OCI-LY7 (cell line): ENCODE data around the gene CAB39. TPM values are rescaled to one million over a fixed set of nuclear protein-coding genes. Genes with fewer than 3 reads are reported as not detected.

Experiments
- BruUV-seq: library from RNA; stranded (reverse); fragments of 400-500 nt; replicated peaks from 2 replicates; lab custom pipeline; 2021; lab: Mats Ljungman, UMichigan
- CTCF ChIA-PET: fragments of 300-600 bp; sonication (Branson Sonifier 250); formaldehyde crosslinking; loops from one replicate; lab custom pipeline; 2022; ENCODE audit warnings: antibody characterized with exemption; ENCODE audit not compliant: unreplicated experiment; lab: Charles Lee
- POLR2A ChIA-PET: fragments of 300-600 bp; sonication (Branson Sonifier 250); formaldehyde crosslinking; loops from one replicate; lab custom pipeline; 2022; ENCODE audit warnings: antibody characterized with exemption; lab: Charles Lee
- DNase-seq: peaks from one replicate; pipeline ENCODE4 v3.0.0-alpha.2; 2015; ENCODE audit warnings: low spot score
- H2AFZ ChIP-seq: fragments of 200-600 bp; sonication (generic), shearing (Covaris generic); 2 replicates; pipeline ENCODE4 v1.6.1; 2014; ENCODE audit warnings: mild to moderate bottlenecking, antibody characterized with exemption, low read length, moderate library complexity
- H3K27ac ChIP-seq: fragments of 200-600 bp; sonication (generic); 2 replicates; pipeline ENCODE4 v1.5.1; 2014; ENCODE audit warnings: mixed run types, low read depth, mild to moderate bottlenecking, moderate library complexity, low read length, inconsistent platforms; ENCODE audit not compliant: poor library complexity, severe bottlenecking
- H3K36me3 ChIP-seq: fragments of 200-600 bp; sonication (generic); 2 replicates; pipeline ENCODE4 v1.6.1; 2014; ENCODE audit warnings: mild to moderate bottlenecking, antibody characterized with exemption, low read length, moderate library complexity, mixed read lengths; ENCODE audit not compliant: insufficient read depth
- H3K4me1 ChIP-seq: fragments of 200-600 bp; sonication (generic); 2 replicates; pipeline ENCODE4 v1.5.1; 2014; ENCODE audit warnings: mild to moderate bottlenecking, low read length; ENCODE audit not compliant: insufficient read depth, poor library complexity, severe bottlenecking
- H3K4me2 ChIP-seq: fragments of 200-600 bp; sonication (generic); 2 replicates; pipeline ENCODE4 v1.6.1; 2014; ENCODE audit warnings: mild to moderate bottlenecking, low read length
- H3K4me3 ChIP-seq: fragments of 200-600 bp; sonication (generic); 2 replicates; pipeline ENCODE4 v1.5.1; 2014; ENCODE audit warnings: mild to moderate bottlenecking, low read depth, low read length; ENCODE audit not compliant: poor library complexity, severe bottlenecking
- H3K79me2 ChIP-seq: fragments of 200-600 bp; sonication (generic); 2 replicates; pipeline ENCODE4 v1.6.1; 2016; ENCODE audit warnings: low read depth, mild to moderate bottlenecking, low read length, moderate library complexity, mixed read lengths; ENCODE audit not compliant: insufficient read depth
- H3K9me2 ChIP-seq: fragments of 200-600 bp; sonication (generic); 2 replicates; pipeline ENCODE4 v1.6.1; 2016; ENCODE audit warnings: mild to moderate bottlenecking, low read length, mixed read lengths; ENCODE audit not compliant: insufficient read depth
- H3K9me3 ChIP-seq: fragments of 200-600 bp; sonication (generic); 2 replicates; pipeline ENCODE4 v1.6.1; 2014; ENCODE audit warnings: mild to moderate bottlenecking, mixed run types, low read length, mixed read lengths
- H4K20me1 ChIP-seq: fragments of 200-600 bp; sonication (generic); 2 replicates; pipeline ENCODE4 v1.6.1; 2014; ENCODE audit warnings: mild to moderate bottlenecking, antibody characterized with exemption, low read length, moderate library complexity, mixed read lengths; ENCODE audit not compliant: insufficient read depth
- CTCF ChIP-seq: fragments of 200-600 bp; sonication (generic); conservative IDR thresholded peaks from 2 replicates; pipeline ENCODE4 v1.5.1; 2014; ENCODE audit warnings: mild to moderate bottlenecking, antibody characterized with exemption, low read length, moderate library complexity, mixed read lengths
- EZH2phosphoT487 ChIP-seq: fragments of 200-600 bp; sonication (generic); IDR thresholded peaks from 2 replicates; pipeline ENCODE4 v1.6.1; 2018; ENCODE audit warnings: low read depth, borderline replicate concordance, mild to moderate bottlenecking, mixed run types, antibody characterized with exemption, low read length, moderate library complexity, mixed read lengths
- intact Hi-C: fragments of 100-400 bp; cut with micrococcal nuclease; formaldehyde crosslinking; loops from one replicate; pipeline ENCODE4 v1.10.0; 2022; ENCODE audit not compliant: unreplicated experiment
- total RNA-seq, 2 experiments: library from RNA; depleted of rRNA in 1 of 2; stranded (reverse); fragments of >200 nt in 1 of 2; shearing (Covaris generic) in 1 of 2; gene quantifications; 2 replicates each; pipeline ENCODE4 v1.2.3, GENCODE V29; 2014 to 2022

CAB39 gene
- total RNA-seq, 2 experiments from 2014 or later: 39.3 to 53.4 TPM

- Histone ChIP-seq H3K4me3 (no peak overlapping the region), H3K79me2 (peaks cover 44% of the 10 kb centered on the region; the same call in 1 of the 2 replicates), H3K36me3 (peaks cover 24% of the 10 kb centered on the region), H3K4me1 (no peaks in the 10 kb centered on the region), H3K4me2 (no peak overlapping the region), H3K27ac (no peak overlapping the region), H3K9me3 (no peaks in the 10 kb centered on the region), H3K9me2 (no peaks in the 10 kb centered on the region), H4K20me1 (no peaks in the 10 kb centered on the region), H2AFZ (no peak overlapping the region)
- DNase-seq: no peak
- BruUV-seq: no TSS peak
- ChIA-PET CTCF (no interaction called here), POLR2A (no interaction called here)
- TF ChIP-seq CTCF: no peak
- no peak for TF ChIP-seq EZH2phosphoT487
- intact Hi-C loops: no loop called here
Measured at GRCh38 chr2:230746213-230746612, 33.6 kb downstream of the CAB39 start.

- Histone ChIP-seq H4K20me1 (no peaks in the 10 kb centered on the region), H3K9me3 (no peaks in the 10 kb centered on the region), H3K36me3 (peaks cover 21% of the 10 kb centered on the region), H3K9me2 (no peaks in the 10 kb centered on the region), H3K4me3 (no peak overlapping the region), H3K4me1 (no peaks in the 10 kb centered on the region), H2AFZ (no peak overlapping the region), H3K4me2 (no peak overlapping the region), H3K79me2 (peaks cover 42% of the 10 kb centered on the region; the same call in 1 of the 2 replicates), H3K27ac (no peak overlapping the region)
- POLR2A ChIA-PET: interaction anchor here (0.6 to 0.7 kb wide), 2 partner anchors 484 to 777 kb away, joined by 3 read pairs; no protein-coding TSS in a partner anchor
- DNase-seq: no peak
- CTCF ChIA-PET: no interaction called here
- BruUV-seq: no TSS peak
- intact Hi-C loops: no loop called here
- TF ChIP-seq CTCF (no peak), EZH2phosphoT487 (no peak)
Measured at GRCh38 chr2:230748087-230748486, 35.4 kb downstream of the CAB39 start.

GRCh38 chr2:230749111-230749510 lies 36.5 kb downstream of the CAB39 start:
- Histone ChIP-seq H3K79me2 (peaks cover 42% of the 10 kb centered on the region; the same call in 1 of the 2 replicates), H3K4me1 (no peaks in the 10 kb centered on the region), H2AFZ (no peak overlapping the region), H3K9me3 (no peaks in the 10 kb centered on the region), H4K20me1 (no peaks in the 10 kb centered on the region), H3K27ac (no peak overlapping the region), H3K4me3 (no peak overlapping the region), H3K36me3 (peaks cover 21% of the 10 kb centered on the region), H3K4me2 (no peak overlapping the region), H3K9me2 (no peaks in the 10 kb centered on the region)
- TF ChIP-seq EZH2phosphoT487 (no peak), CTCF (no peak)
- BruUV-seq: no TSS peak
- ChIA-PET POLR2A (interaction anchor here (0.6 to 1.3 kb wide), 2 partner anchors 13 to 79 kb away, joined by 3 to 4 read pairs; no protein-coding TSS in a partner anchor), CTCF (no interaction called here)
- intact Hi-C loops: no loop called here
- DNase-seq: no peak
